Adipocyte (in vitro differentiated cells): ENCODE measurements around the gene TNFAIP2.

Experiments used
- DNase-seq: peaks from one replicate; pipeline ENCODE4 v3.0.0-alpha.2; 2015; ENCODE audit warnings: low read depth
- H3K27me3 ChIP-seq: replicated peaks from 2 replicates; pipeline ENCODE4 v1.7.0; 2013; ENCODE audit warnings: mild to moderate bottlenecking, low read length, moderate library complexity; ENCODE audit not compliant: control insufficient read depth, insufficient read depth
- H3K36me3 ChIP-seq: 2 replicates; pipeline ENCODE4 v1.7.0; 2013; ENCODE audit warnings: low read length, mild to moderate bottlenecking, moderate library complexity; ENCODE audit not compliant: control insufficient read depth, insufficient read depth, severe bottlenecking
- H3K4me1 ChIP-seq: 2 replicates; pipeline ENCODE4 v1.7.0; 2013; ENCODE audit warnings: mild to moderate bottlenecking, low read length, moderate library complexity; ENCODE audit not compliant: control insufficient read depth, insufficient read depth
- H3K4me3 ChIP-seq: 2 replicates; pipeline ENCODE4 v1.7.0; 2013; ENCODE audit warnings: mild to moderate bottlenecking, low read length, moderate library complexity
- H3K9ac ChIP-seq: 2 replicates; pipeline ENCODE4 v1.7.0; 2013; ENCODE audit warnings: mild to moderate bottlenecking, low read length, moderate library complexity
- H3K9me3 ChIP-seq: 2 replicates; pipeline ENCODE4 v1.7.0; 2013; ENCODE audit warnings: mild to moderate bottlenecking, low read length, moderate library complexity; ENCODE audit not compliant: control insufficient read depth

The TNFAIP2 gene

DNA sequence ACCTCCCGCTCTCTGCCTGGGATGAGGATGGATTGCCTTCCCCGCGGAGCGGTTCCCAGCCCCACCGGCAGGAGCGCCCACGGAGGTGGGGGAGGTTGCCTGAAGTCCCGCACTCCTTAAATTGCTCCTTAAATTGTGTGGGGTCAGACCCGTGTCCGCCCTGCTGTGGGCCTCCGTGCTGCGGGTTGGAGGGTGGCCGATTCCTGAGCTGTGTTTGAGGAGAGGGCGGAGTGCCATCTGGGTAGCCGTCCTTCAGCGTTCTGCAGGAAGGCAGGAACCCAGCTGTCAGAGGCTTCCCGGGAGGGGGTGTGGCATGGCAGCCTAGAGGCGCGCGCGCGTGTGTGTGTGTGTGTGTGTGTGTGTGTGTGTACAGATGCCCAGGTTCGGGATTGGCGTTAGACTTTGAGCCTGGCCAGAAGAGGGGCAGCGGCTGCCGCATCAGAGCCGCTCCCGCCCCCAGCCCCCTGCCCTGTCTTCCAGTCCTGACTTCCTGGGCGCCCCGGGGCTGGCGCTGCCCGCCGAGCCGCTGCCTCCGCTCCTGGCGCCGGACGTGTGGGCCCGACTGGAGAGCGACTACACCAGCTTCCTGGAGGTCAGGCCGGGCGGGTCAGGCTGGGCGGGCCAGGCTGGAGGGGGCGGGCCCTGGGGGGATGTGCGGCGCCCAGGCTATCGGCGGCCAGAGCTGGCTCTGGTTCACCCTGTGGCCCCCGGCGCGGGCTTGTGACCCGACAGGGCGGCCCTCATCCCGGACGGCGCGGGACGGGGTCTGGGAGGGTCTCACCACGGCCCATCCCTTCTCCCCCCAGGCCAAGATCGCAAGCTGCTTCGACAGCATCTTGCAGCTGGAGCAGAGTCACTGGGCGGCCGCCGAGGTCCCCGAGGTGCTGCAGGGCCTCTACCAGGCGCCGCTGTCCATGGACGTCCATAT, 19.5 kb upstream of the TNFAIP2 start:
- Histone ChIP-seq H3K9ac (no peak overlapping the region), H3K9me3 (no peaks in the 10 kb centered on the region), H3K36me3 (no peaks in the 10 kb centered on the region), H3K4me3 (peak overlapping the region; percentile 33), H3K27me3 (peaks cover 26% of the 10 kb centered on the region), H3K4me1 (peaks cover 7% of the 10 kb centered on the region)
- DNase-seq: peak; percentile 48

DNA sequence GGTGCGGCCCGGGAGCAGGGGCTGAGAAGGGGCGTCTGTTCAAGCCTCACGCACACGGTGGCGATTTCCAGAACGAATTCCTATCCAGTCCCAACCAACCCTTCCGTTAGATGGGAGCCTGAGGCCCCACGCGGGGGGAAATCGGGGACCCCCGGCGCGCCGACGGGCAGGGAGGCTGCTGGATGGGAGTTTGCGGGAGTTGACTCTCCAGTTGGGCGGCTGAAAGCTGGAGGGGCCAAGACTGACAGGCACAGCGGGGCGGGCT, 18.9 kb upstream of the TNFAIP2 start:
- H3K4me1 ChIP-seq: peaks cover 9% of the 10 kb centered on the region
- peaks cover 26% of the 10 kb centered on the region for H3K27me3 ChIP-seq
- H3K9ac ChIP-seq: no peak overlapping the region
- DNase-seq: no peak
- no peak overlapping the region for H3K4me3 ChIP-seq
- no peaks in the 10 kb centered on the region for H3K9me3 ChIP-seq
- no peaks in the 10 kb centered on the region for H3K36me3 ChIP-seq

DNA sequence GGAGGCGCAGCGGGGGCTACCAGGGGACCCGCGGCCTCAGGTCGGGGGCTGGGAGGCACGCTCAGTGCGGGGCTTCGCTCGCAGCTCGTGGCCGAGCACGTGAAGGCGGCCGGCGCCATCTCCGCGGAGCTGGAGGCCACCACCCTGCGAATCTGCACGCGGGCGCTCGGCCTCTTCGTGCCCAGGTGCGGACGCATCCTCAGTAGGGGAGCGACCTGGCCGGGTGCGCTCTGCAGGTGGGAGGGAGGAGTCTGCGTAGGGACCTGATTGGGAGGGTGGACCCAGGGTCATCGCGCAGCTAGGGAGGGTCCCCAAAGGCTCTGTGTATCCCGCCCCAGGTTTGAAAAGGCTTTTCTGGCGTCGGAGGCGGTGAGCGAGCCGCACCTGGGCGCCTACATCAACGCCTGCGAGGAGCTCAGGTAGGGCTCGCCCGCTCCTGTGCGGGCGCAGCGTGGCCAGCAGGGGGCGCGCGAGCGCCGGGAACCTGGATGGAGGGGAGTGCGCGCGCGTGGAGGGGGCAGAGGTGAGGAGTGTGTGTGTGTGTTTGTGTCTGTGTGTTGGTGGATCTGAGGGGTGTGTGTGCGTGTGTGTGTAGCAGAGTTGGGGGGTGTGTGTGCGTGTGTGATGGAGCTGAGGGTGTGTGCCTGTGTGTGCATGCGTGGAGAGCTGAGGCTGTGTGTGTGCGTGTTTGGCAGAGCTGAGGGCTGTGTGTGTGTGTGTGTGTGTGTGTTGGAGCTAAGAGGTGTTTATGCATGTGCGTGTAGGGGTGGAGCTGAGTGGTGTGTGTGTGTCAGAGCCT, 18.4 kb upstream of the TNFAIP2 start:
- no peak overlapping the region for H3K9ac ChIP-seq
- peak; percentile 70 for DNase-seq
- peaks cover 26% of the 10 kb centered on the region for H3K27me3 ChIP-seq
- no peak overlapping the region for H3K4me3 ChIP-seq
- H3K9me3 ChIP-seq: no peaks in the 10 kb centered on the region
- no peaks in the 10 kb centered on the region for H3K36me3 ChIP-seq
- peaks cover 13% of the 10 kb centered on the region for H3K4me1 ChIP-seq

GRCh38 chr14:103105580-103106150, 17.6 kb upstream of the TNFAIP2 start:
- no peak for DNase-seq
- Histone ChIP-seq H3K9ac (no peak overlapping the region), H3K9me3 (no peaks in the 10 kb centered on the region), H3K36me3 (no peaks in the 10 kb centered on the region), H3K4me3 (no peak overlapping the region), H3K4me1 (peaks cover 21% of the 10 kb centered on the region), H3K27me3 (peaks cover 26% of the 10 kb centered on the region)

GRCh38 chr14:103107455-103107854, 15.8 kb upstream of the TNFAIP2 start:
- peaks cover 19% of the 10 kb centered on the region for H3K27me3 ChIP-seq
- H3K9me3 ChIP-seq: no peaks in the 10 kb centered on the region
- H3K4me1 ChIP-seq: peaks cover 28% of the 10 kb centered on the region
- H3K4me3 ChIP-seq: no peak overlapping the region
- H3K9ac ChIP-seq: no peak overlapping the region
- H3K36me3 ChIP-seq: no peaks in the 10 kb centered on the region
- DNase-seq: no peak

DNA sequence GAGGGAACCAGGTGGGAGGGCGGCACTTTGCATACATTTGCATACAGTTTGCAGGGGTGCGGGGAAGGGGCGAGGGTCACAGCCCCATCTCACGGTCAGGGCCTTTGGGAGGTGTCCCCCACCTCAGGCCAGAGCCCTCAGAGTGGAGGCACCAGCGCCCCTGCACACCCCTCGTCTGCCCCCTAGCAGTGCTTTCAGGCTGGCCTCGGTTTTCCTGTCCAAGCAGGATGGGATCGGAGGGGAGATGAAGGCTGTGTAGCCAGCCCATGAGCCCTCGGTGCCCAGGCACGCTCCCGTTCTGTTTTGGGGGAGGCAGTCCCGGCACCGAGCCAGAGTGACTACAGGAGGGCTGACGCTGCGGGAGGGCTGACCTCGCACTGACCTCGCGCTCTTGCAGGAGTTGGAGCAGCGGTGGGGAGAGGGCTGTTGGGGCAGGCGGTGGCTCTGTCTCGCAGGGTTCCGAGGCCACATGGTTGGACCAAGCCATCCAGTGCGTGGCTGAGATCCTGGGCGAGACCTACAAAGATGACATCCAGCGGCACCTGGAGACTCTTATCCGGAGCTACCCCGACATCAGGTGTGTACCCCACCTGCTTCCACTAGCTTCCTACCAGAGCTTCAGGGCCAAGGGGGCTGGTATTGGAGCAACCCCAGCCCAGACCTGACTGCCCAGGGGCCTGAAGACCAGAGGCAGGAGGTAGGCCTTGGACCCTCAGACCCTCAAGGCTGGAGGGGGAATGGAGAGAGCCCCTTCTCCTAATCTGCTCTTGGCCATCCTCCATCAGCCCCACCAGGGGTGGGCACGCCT, 15.1 kb upstream of the TNFAIP2 start:
- Histone ChIP-seq H3K4me1 (peaks cover 28% of the 10 kb centered on the region), H3K27me3 (peaks cover 14% of the 10 kb centered on the region), H3K36me3 (no peaks in the 10 kb centered on the region), H3K9ac (no peak overlapping the region), H3K4me3 (no peak overlapping the region), H3K9me3 (no peaks in the 10 kb centered on the region)
- no peak for DNase-seq

GRCh38 chr14:103108749-103109207, 14.5 kb upstream of the TNFAIP2 start:
- peaks cover 24% of the 10 kb centered on the region for H3K4me1 ChIP-seq
- no peak for DNase-seq
- H3K9ac ChIP-seq: no peak overlapping the region
- H3K36me3 ChIP-seq: no peaks in the 10 kb centered on the region
- no peak overlapping the region for H3K4me3 ChIP-seq
- H3K9me3 ChIP-seq: no peaks in the 10 kb centered on the region
- H3K27me3 ChIP-seq: peaks cover 9% of the 10 kb centered on the region

GRCh38 chr14:103109535-103110441, 13.5 kb upstream of the TNFAIP2 start:
- peak overlapping the region; percentile 62 for H3K9ac ChIP-seq
- no peaks in the 10 kb centered on the region for H3K36me3 ChIP-seq
- no peak for DNase-seq
- no peaks in the 10 kb centered on the region for H3K9me3 ChIP-seq
- H3K4me1 ChIP-seq: peaks cover 31% of the 10 kb centered on the region
- H3K4me3 ChIP-seq: peak overlapping the region; percentile 54
- H3K27me3 ChIP-seq: peaks cover 1% of the 10 kb centered on the region

DNA sequence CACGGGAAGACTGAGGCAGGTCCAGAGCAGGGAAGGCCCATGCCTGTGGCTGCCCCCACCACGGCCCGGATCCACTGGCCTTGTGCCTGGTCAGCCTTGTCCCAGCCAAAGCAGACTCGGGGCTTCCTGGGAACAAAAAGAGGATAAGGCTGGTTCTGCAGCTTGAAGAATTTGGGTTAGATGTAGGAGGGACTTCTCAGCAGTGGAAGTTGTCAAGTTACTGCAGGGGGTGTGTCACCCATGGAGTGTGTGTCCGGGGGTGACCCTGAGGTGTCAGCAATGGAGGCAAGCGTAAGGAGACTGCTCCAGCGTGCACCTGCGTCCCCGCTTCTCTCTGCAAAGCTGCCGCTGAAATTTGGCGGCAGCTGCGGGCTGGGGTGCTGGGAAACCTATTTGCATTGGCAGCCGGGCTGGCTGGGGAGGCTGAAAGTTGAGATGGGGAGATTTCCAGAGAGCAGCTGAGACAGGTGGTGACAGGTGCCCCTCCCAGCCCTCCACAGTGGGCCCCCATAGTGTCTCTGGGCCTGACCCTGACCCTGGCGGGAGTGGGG, 12.5 kb upstream of the TNFAIP2 start:
- DNase-seq: no peak
- Histone ChIP-seq H3K36me3 (no peaks in the 10 kb centered on the region), H3K4me3 (peak overlapping the region; percentile 54), H3K27me3 (no peaks in the 10 kb centered on the region), H3K9me3 (no peaks in the 10 kb centered on the region), H3K9ac (peak overlapping the region; percentile 62), H3K4me1 (peaks cover 35% of the 10 kb centered on the region)
